Islet precursor cell (in vitro differentiated cells): Measurements from ENCODE around the gene XYLT2.
"Not testable (repeated sequence)": the region's sequence is repeated elsewhere in the genome, so short reads cannot be mapped to it uniquely, and the experiment has no call there.

ENCODE experiments used
- DNase-seq: peaks from one replicate; pipeline ENCODE4 v3.0.0-alpha.2; 2018

XYLT2 gene

DNA sequence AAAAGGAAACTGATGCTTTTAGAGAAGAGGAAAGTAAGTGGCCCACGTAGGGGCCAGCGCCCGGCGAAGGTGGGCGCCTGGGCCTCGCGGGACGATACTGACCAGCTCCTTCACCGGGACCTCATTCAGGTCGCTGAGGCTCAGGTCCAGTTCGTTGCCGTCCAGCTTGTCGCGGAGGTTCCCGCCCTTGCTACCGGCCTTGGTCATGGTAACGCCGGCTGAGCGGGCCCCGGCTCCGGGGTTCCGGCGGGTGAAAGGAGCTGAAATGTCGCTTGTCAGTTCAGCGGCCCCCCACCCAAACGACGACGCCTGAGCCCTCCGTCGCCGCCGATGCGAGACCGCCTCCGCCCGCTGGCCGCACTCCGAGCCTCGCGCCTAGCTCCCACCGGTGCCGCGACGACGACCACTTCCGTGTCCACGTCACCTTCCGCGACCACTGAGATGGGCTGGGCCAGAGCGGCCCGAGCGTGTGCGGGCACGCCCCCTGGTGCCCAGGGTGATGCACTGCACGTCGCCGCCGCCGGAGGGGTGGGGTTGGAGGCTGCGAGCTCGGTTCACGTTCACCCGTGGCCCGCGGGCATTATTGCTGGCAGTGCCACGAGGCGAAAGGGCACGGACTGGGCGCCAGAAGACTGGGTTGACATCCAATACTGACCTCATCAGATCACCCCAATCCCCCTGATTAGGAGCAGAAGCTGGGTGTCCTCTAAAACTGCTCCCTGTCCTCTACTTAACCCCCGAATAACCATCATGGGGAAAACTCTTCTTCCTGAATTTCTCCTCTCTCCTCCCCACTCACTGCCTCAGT lies 51.4 kb downstream of the XYLT2 start, which contains the start of gene LRRC59:
Gene LRRC59 (minus strand): TSS at position 413 of the 808 bp plus-strand sequence. CDS start 206 bp downstream, at position 207.
- DNase-seq: peak; percentile 94

DNA sequence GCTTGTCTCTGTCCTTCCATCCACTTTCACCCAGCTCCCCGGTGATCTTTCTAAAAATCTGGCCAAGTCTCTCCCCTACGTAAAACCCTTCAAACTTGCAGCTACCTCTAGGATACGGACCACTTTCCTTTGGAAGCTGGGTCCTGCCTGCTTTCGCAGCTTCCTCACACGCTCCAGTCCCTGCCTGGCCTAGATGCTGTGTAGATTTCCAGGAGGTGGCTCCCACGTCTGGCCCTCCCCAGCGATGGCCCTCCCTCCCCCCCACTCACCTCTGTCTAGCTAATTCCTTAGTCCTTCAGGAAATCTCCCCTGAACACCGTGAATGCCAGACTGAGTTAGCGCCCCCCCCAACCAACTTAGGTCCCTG lies 52.0 kb downstream of the XYLT2 start:
- no peak for DNase-seq

DNA sequence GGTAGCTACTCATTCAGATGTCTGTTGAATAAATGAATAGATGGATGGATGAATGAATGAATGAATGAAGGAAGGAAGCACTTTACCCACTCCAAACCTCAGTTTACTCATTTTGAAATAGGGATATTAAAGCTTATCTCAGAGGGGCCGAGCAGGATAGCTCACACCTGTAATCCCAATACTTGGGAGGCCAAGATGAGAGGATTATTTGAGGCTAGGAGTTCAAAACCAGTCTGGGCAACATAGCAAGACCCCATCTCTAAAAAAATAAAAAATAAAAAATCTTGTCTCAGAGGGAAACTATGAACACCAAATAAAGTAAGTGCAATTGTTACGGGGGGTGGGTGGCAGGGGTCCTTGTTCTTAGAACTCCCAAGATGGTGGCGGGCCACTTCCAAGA lies 52.7 kb downstream of the XYLT2 start:
- not testable (repeated sequence) for DNase-seq

DNA sequence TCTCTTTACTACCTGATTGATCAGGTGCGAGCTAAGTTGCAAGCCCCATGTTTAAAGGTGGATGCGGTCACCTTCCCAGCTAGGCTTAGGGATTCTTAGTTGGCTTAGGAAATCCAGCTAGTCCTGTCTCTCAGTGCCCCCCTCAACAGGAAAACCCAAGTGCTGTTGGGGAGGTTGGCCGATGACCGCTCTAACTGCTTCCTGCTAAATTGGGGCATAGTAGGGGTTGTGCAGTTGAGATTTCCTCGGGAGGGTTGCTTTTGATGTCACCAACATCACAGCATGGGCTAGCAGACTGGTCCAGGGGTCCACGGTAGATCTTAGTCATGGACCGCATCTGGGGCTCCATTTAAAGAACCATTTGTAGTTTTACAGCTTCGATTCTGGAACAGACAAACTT lies 53.7 kb downstream of the XYLT2 start:
- not testable (repeated sequence) for DNase-seq

DNA sequence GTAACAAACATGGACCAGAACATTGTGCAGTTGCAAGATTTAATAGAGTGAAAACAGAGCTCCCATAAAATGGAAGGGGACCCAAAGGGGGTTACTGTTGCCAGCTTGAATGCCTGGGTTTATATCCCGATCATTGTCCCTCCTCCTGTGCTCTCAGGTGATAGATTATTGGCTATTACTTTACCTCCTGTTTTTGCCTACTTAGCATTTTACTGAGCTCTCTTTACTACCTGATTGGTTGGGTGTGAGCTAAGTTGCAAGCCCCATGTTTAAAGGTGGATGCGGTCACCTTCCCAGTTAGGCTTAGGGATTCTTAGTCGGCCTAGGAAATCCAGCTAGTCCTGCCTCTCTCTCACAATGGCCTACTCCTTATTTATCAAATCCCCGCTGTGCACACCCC lies 59.4 kb downstream of the XYLT2 start:
- DNase-seq: not testable (repeated sequence)

DNA sequence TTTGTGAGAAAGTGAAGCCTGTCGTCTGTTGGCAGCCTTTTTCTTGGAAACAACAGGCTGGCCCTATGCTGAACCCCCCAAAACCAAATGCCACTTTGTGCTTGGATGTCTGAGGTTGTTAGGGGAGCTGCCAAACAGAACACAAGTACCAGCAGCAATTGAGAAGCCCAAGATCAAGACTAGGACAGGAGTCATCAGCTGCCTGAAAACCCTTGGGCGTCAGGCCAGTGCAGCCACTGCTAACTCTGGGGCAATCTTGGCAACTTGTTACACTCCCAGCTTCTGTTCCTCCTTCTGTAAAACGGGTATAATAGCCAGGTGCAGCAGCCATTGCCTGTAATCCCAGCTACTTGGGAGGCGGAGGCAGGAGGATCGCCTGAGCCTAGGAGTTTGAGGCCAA lies 60.7 kb downstream of the XYLT2 start:
- no peak for DNase-seq

DNA sequence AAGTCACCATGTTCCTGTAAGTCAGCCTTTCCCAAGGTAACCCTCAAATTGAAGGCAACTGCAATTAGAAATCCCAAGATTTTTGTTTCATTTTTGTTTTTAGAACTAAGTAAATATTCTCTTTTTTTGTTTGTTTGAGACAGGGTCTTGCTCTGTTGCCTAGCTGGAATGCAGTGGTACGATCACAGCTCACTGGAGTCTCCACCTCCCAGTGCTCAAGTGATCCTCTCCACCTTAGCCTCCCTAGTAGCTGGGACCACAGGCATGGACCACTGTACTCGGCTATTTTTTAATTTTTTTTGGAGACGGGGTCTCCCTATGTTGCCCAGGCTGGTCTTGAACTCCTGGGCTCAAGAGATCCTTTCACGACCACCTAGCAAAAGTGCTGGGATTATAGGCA lies 62.0 kb downstream of the XYLT2 start:
- no peak for DNase-seq
